A172 (cell line): ENCODE data around the gene RNF215. TPM values are rescaled to one million over a fixed set of nuclear protein-coding genes. Genes with fewer than 3 reads are reported as not detected.
"Not testable (repeated sequence)": the region's sequence is repeated elsewhere in the genome, so short reads cannot be mapped to it uniquely, and the experiment has no call there.

Experiments
- DNase-seq: peaks from one replicate; pipeline ENCODE4 v3.0.0-alpha.2; 2015; ENCODE audit warnings: low spot score
- total RNA-seq: library from RNA; depleted of rRNA; stranded (reverse); fragments of >200 nt; shearing (Covaris generic); gene quantifications from 2 replicates; pipeline ENCODE4 v1.2.3, GENCODE V29; 2014

Gene RNF215
- total RNA-seq, 1 experiment from 2014 or later = 9.9 TPM

DNA sequence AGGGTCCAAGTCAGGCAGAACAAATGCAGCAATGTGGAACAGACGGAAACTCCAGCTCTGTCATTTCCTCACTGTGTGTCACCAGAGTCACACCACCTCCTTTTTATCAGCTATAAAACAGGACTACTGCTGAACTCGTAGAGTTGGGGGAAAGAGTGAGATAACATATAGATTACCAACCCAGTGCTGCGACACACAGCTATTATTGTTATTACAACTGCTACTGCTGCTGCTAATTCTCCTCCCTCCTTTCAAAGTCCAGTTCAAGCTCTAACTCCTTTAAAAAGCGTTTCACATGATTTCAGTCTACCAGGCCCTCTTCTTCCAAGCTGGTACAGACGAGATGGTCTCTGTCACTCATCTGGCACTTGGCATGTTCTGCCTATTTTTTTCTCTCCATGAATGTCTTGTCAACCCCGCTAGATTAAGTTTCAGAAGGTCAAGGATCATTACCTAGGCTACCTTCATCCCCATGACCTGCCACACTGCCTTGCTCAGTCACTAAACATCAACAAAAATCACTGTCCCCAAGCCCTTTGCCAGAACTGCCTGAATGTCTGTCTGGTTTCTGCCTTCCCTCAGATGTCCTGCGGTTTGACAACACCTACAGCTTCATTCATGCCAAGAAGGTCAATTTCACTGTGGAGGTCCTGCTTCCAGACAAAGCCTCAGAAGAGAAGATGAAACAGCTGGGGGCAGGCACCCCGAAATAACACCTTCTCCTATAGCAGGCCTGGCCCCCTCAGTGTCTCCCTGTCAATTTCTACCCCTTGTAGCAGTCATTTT lies 34.7 kb upstream of the RNF215 start:
- no peak for DNase-seq

DNA sequence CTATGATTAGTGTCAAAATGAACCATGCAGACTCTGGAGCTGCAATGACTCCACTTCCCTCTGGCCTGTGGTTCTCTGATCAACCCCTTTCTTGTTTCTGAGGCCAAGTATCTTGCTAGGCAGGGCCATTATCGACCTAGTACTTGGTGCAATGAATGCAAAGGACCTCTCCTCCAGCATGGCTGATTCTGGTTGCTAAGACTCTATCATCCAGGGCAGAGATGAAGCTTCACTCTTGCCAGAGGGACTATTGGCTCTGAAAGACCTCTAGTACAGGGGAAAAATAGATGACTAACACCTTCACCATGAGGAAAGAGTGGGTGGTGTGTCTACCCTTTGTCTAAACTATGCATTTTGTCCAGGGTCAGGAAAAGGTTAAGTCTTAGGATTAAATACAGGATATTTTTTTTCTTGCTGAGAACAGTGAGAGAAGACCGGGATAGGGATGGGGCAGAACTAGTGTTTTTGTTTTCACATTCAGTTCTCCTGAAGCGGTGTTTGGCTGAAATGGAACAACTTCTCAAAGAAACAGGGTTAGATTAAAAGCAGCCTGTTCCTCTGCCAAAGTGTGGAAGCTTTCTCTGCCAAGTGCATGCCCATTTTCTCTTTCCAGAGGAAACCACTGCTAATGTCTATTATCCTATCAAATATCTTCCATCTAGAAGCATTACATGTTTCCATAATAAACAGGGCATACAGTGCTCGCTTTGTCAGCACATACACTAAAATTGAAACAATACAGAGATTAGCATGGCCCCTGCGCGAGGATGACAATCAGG lies 33.3 kb upstream of the RNF215 start:
- DNase-seq = peak; percentile 52

DNA sequence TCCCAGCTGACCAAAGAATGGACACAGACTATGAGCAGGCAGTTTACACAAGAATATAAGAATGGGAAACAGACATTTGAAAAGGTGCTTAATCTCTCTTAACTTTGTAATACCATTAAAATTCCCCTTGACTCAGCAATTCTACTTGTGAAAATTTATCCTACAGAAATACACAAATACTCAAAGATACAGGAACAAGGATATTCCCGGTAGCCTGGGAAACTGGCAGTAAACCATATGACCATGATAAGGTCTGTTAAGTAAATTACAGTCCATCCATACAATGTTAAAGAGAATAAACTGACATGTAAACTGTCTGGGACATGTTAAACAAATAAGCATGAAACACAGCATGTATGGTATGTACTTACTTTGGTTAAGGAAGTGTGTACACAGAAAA lies 29.6 kb upstream of the RNF215 start:
- DNase-seq = no peak

DNA sequence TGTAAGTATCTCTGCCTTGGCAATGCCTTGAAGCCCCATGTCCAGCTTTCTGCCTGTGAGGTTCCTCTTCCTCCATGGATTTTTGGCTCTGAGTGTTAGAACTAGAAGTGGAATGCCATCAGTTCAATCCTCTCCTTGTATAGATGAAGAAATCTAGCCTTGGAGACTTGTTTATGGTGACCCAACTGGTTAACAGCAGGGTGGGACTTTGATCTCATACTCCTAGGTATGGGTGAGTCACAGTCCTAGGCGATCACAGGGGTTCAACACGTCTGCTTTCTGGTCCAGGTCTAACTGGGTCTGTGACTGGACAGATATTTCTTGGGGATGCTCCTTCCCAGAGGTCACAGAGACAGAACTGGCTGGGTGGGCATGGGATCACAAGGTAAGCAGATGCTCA lies 29.2 kb upstream of the RNF215 start:
- DNase-seq = no peak

DNA sequence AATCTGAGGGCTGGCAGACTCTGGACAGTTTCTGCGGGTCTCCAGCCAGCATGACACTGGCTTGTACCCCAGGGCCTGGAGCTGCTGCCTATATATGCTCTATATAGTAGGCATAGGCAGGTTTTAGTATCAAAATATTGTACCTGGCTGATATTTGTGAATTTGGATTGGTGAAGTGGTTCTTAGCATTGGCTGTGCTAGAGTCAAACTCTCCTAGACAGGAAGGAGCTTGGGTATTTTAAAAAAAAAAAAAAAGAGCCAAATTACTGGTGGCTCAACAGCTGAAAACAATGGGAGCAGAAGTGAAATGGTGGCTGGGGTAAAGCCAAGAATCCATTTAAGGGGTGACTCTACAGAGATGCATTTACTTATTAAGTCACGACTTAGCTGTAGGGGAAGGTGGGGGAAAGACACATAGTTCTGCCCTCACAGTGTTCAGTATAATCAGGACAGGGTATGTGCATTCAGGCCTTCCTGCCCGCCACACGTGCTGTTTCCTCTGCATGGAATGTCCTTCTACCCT lies 27.4 kb upstream of the RNF215 start:
- DNase-seq = no peak

DNA sequence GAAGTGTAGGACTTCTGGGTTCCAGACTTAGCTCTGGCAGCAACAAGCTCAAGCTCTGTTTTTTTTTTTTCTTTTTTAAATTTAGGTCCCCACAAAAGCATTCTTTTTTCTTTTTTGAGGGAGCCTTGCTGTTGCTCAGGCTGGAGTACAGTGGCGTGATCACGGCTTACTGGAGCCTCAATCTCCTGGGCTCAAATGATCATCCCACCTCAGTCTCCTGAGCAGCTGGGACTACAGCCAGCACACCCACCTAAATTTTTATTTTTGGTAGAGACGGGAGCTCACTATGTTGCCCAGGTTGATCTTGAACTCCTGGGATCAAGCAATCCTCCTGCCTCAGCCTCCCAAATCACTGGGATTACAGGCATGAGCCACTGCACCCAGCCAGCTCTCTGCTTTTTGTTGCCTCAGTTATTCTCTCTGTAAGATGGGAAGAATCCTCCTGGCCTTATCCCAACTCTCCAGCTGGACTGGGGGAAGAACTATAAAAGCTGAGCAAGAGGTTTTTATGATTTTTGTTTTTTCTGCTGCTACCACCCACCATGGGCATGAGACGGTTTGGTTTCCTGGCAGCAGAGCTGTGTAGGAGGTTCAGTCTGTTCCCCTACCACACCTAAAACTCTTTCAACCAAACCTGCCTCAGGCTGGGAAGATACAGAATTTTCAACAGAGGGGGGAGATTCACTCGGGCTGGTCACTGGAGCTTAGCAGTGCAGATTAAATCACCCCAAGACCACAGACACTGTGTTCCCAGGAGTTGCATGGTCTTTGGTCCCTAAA lies 26.7 kb upstream of the RNF215 start:
- DNase-seq = no peak

DNA sequence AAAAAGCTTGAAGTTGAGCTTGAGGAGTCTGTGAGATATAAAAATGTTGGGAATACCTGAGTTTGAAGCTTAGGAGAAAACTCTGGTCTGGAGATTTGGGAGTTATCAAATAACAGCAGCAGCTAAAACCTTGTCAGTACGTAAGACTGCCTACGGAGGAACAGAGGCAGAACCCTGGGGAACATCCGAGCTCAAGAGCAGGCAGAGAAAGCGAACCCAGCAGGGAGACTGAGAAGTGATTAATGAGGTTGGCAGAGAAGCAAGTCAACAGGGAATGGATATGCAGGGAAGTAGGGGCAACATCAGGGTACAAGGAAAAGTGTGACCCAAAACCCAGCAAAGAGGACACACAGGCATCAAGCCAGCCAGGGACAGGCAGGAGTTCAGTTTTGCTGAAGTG lies 25.8 kb upstream of the RNF215 start:
- no peak for DNase-seq

DNA sequence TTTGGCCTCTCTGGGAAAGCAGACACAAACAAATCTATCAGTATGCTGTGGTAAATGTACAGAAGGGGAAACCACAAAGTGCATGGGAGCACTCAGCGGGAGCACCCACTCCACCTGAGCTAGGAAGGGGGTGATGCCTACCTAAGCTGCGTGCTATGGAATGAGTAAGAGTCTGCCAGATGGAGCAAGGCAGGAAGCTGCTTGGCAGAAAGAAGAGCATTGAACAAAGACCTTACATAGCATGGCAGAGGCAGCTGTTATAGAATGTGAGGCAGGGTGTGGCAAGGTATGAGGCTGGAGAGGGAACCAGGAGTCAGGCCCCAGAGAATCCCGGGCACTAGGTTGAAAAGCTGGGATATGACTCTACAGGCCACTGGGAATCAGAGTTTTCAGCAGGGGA lies 24.6 kb upstream of the RNF215 start:
- DNase-seq = no peak

DNA sequence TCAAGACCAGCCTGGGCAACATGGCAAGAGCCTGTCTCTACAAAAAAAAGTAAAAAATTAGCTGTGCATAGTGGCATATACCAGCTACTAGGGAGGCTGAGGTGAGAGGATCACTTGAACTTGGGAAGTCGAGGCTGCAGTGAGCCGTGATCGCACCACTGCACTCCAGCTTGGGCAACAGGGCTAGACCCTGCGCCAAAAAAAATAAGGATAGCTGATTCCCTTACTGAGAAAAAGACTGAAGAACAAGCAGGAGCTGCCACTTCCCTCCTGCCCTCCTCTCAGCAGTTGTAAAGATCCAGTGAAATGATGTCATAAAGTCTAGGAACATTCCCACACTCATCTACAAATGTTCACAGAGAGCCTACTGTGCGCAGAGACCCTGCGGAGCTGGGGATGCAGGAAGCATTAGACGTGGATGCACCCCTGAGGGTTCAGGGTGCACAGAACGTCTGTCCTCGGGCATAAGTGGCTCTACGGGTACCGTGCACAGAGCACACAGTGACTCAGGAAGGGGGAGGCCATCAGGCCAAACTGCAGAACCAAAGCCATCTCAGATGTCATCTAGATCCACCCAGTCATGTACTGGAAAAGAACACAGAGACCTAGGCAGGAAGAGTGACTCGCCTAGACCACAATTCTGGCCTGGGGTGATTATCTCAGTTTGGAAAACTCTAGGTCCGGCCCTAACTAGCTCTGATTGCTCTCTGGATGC lies 21.3 kb upstream of the RNF215 start:
- DNase-seq = peak; percentile 43

DNA sequence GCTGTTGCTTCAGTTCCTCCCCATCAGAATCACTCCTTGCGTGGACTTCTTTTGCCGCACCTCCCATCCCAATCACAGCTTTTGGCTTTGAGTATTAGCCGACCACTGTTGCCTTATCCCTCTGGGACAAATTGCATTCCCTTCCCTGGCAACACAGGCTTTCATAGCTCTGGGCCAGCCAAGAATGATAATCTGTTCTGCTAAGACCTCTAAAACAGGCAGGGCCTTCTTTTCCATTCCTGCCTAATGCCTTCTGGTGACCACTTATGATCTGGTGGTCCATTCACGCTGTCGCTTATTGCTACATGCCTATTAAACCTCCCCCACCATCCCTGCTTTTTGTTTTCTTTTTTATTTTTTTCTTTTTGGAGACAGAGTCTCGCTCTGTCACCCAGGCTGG lies 19.2 kb upstream of the RNF215 start:
- DNase-seq = no peak

DNA sequence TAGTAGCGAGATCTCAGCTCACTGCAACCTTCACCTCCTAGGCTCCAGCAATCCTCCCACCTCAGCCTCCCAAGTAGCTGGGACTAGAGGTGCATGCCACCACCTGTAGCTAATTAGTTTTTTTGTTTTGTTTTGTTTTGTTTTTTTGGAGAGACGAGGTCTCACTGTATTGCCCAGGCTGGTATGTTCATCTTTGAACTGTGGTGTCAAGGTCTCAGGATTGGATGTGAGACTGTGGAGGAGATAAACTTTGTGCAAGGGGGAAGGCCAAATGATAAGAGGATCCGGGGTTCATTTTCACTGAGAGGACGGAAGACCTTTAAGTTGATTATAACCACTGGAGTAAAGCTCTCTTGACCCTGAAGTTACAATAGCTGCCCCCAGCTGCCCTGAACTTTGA lies 18.5 kb upstream of the RNF215 start:
- DNase-seq = no peak

DNA sequence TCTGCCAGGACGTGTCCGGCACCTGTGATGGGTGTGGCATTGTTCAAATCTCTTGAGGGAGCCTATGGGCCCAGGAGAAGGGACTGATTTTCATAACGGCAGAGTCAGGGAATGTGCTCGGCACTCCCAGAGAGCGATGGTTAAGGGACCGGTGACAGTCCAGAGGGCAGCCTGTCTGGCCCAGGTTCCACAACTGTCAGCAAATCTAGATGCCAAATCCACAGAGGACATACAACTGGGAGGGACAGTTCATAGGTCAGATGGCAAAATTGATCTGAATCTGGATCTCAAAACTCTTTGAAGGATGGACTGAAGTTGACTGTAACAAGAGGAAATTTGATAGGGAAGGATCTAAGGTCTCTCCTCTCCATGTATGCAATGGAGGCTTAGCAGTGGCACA lies 17.1 kb upstream of the RNF215 start:
- DNase-seq = no peak

DNA sequence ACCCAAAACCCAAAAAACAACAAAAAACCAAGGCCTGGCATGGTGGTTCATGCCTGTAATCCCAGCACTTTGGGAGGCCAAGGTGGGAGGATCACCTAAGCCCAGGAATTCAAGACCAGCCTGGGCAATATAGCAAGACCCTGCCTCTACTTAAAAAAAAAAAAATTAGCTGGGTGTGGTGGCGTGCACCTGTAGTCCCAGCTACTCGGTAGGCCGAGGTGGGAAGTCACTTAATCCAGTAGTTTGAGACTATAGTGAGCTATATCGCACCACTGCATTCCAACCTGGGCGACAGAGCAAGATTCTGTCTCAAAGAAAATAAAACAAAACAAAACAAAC lies 15.5 kb upstream of the RNF215 start:
- DNase-seq = not testable (repeated sequence)

DNA sequence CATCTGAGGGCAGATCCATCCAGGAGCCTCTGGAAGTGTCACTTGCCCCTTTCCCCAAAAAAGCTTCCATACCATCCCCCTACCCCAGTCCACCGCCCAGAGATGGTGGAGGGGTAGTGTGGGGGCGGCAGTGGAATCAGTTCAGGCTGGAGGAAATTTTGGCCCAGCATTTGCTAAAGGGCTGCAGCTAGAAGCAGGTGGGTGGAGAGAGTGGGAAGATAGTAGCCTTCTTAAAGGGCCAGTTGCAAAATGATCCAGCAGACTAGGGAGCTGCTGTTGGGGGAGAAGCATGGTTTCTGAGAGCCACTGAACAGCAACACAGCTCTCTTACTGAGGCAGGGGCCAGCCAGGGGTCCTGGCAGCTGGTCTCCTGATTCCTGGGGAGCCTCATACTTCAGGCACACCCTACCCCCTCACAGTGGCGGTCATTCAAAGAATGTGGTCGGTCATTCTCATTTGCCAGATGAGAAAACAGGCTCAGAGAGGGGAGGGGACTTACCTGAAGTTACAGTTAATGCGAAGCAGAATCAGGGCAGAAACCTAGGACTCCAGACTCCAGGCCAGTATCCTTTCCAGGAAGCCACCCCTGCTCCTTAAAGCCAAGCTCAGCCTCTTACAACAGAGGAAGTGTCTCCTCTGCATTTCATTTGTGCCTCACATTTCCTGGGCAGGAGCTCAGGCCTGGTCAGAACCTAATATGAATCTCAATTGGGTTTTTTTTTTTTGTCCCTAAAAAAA lies 15.0 kb upstream of the RNF215 start:
- DNase-seq = no peak

DNA sequence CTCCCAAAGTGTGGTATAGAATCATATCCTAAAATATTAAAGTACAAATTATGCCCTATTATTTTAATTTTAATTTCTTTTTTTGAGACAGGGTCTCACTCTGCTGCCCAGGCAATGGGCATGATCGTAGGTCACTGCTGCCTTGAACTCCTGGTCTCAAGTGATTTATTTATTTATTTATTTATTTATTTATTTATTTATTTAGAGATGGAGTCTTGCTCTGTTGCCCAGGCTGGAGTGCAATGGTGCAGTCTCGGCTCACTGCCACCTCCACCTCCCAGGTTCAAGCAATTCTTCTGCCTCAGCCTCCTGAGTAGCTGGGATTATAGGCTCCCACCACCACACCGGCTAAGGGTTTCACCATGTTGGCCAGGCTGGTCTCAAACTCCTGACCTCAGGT lies 13.8 kb upstream of the RNF215 start:
- not testable (repeated sequence) for DNase-seq

DNA sequence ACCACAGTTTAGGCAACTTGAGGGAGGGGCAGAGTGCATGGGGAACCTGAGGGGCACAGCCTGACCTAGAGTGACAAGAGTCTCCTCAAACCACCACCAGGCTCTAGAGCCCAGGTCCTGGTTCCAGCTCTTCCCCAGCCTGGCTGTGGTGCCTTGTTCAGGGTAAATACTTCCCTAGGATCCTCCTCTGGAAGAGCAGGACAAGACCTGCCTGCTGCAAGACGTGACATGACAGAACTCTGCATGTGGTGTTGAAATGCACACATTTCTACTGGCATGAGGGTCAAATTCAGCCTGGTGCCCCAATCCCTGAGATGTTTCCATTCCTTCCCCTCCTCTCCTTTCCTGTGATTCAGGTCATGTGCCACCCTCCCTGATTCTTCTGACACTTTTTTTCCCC lies 12.9 kb upstream of the RNF215 start:
- DNase-seq = no peak

DNA sequence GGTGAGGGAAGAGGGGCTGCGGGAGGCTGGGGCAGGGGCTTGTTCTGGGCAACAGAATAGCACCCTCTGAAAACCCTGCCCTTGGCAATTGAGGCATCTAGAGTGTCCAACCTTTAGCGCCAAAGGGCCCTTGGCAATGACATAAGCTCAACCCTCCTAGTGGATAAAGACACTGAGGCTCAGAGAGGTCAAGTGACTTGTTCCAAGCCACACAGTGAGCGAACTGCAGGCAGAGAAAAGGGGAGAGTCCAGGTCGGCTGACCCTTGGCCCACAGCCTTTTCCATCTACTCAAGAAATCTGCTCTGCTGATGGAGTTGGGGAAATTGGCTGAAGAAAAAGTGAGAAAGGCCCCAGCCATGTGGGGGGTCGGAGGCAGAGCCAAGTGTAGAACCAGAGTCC lies 12.5 kb upstream of the RNF215 start:
- no peak for DNase-seq

DNA sequence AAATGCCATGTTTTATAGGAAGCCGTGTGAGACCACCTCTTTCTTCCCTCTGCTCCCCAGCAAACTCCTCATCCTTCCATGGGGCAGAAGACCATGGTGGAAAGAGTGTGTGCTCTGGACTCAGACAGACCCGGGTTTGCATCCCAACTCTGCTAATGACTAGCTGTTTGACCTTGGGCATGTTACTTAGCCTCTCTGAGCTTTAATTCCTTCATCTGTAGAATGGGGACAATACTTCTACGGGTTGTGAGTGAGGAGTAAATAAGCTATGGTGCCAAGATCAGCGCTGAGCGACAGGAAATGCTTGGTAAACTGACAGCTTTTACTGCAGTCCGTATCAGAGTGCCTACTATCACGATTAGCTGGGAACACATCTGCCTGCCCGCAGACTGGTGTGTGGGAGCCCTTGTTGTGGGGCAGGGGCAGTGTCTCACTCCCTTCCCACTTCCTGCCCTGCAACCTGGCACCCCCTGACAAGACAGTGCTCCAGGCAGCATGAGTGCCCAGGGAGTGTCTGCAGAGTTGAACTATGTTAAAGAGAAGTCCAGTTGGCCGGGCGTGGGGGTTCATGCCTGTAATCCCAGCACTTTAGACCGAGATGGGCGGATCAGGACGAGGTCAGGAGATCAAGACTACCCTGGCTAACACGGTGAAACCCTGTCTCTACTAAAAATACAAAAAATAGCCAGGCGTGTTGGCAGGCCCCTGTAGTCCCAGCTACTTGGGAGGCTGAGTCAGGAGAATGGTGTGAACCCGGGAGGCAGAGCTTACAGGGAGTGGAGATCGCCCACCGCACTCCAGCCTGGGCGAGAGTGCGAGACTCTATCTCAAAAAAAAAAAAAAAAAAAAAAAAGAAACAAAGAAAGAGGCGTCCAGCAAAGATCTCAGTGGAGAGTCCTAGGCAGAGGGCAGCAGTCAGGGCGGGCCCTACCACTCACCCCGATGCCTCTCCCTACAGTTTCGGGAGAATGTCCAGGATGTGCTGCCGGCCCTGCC lies 11.8 kb upstream of the RNF215 start:
- DNase-seq = no peak

DNA sequence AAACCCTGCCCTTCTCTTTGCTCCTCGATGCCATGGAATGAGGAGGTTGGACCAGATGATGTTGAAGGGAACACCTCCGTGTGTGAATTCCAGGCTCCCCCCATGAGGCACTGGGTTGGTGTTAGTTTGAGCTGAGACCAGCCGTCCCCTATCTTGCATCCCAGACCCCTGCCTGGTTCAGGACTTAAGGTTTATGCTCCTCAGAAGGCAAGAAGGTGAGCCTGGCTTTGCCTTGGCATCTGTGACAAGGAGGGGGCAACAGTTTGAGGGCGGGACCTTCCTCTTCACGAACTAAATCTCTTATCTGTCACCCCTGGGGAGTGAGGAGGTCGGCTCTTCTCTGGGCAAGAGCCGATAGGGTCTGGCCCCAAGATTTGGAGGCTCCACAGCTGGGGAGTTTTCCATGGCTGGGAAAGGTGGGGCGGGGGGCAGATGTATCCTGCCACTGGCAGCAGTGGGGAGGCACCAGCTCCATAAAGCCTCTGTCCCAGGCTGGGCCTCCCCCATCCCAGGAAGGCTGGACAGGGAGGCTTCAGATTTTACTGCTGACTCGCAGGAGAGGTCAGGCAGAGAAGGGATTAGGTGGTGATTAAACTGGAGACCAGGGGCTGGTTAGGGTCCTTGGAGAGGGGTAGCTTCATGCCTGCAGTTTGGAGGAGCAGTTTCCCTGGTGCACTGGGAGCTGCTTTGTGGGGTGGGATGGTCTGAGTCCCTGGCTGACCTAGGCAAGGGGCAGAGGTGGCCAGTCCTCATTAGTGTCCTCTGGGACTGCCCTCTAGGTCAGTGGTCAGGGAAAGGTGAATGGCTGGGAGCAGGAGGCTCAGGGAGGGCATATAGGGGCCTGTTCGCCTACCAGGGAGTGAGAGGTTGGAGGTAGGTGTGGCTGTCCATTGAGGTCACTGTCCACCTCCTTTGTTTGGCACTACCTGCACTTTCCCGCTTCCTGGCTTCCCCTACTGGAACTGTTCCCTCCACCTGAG lies 10.7 kb upstream of the RNF215 start:
- DNase-seq = no peak
